ENCODE data around the gene RNASE7.
A peak's percentile ranks its signal among the peaks of the same experiment; 100 is the strongest.
"Not testable (repeated sequence)": the region's sequence is repeated elsewhere in the genome, so short reads cannot be mapped to it uniquely, and the experiment has no call there.

The RNASE7 gene

DNA sequence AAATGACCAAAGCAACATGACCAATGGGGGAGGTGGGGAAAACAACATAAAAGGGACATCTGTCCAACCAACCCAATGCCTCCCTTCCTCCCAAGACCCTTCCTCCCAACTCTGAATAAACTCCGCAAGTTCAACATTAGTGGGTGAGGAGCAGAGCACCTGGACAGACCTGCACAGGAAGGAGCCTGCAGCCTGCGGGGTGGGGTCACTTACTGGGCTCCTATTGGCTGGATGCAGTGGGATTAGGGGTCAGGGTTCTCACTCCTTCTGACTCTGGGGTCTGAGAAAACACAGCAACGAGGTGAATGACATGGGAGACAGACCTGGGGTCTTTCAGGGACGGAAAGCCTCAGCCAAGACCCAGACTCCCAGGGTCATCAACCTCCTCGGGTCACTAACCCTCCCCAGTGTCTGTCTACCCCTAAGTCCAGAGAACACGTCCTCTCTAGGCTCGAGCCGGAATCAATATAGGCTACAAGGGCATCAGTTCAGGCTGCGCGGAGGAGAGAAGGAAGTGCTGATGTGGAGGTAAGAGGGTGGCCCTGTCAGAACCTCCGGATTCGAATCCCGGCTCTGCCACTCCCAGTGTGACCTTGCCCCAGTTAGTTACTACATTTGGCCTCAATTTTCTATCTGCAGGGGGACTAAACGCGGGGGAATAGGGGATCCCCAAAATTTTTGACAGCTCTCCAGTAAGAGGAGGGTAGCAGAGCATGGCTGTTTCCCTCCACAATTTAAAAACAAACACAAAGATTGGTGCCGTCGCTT is 18.2 kb upstream of the RNASE7 start:
- DNase-seq = peak; percentile 19

DNA sequence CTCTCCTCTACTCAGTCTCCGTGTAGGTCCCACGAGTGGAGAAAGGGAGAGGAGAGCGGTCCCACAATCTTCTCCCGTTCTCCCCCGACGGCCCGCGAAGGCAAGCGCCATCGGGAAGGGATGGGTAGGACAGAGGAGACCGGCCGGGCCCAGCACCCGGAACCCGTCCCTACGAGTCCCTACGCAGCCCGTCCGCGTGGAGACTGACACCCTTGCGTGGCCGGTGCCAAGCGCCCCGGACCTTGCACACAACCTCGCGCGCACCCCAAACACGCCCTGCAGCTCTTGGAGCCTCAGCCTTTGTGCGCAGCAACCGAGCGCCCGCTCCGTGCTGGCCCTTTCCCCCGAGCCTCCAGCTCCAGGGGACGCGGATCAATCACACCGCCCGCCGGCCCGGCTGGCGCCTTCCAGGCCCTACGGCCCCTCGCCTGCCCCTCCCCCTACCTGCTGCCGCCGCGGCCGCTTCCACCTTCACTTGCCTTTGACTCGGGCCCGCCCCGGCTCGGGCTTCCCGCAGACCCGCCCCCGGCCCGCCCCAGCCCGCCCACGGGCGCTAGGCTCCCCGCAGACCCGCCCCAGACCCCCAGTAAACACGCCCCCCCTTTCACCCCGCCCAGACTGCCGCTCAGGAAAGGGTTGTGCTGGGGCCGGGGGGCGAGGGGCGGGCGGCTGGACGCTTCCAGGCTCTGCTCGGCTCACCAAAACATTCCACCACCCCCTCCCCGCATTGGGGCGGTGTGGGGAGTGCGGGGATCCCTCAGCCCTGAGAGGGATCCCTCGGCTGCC is 17.4 kb upstream of the RNASE7 start, which contains the start of gene NDRG2:
NDRG2 (minus strand) TSS at position 477 of the 786 bp plus-strand sequence. CDS start 1,746 bp downstream, outside the sequence.
- DNase-seq = peak; percentile 84

DNA sequence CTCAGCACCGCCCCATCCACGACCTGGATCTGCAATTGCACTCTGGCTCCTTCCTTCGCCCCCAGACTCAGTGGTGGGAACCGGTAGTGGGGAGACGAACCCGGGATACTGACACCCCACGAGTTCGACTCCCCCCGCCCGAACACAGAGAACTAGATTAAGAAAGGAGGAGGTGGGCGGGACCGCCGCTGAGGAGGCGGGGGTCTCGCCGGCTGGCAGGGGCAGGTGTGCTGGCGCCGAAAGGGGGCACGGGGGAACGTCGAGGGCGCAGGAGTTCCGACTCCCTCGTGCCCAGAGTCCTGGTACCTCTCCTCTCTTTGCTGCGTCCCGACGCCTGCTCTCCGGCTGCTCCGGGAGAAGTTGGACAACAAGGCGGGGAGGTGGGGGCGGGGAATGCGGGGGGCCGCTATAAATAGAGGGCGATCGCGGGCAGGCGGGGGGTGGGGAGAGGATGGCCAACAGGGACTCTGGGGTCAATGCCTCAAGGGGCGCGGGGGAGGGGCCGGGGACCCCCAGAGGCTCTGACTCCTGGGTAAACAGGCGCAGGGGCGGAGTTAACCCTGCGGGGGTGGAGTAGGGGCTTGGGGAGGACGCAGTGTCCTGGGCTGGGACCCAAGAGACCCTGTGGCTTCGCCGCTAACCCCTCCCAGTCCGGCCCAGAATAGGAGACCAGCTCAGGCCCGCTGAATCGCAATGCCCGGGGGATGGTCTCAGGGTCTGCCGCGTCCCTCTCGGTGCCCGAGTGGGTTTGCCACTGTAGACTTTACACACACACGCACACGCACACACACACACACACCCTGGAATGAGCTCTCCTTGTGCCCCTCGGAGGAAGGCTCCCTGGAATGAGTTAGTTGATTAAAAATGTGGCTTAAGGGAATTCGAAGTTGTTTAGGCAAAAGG is 16.5 kb upstream of the RNASE7 start:
- no peak for DNase-seq

DNA sequence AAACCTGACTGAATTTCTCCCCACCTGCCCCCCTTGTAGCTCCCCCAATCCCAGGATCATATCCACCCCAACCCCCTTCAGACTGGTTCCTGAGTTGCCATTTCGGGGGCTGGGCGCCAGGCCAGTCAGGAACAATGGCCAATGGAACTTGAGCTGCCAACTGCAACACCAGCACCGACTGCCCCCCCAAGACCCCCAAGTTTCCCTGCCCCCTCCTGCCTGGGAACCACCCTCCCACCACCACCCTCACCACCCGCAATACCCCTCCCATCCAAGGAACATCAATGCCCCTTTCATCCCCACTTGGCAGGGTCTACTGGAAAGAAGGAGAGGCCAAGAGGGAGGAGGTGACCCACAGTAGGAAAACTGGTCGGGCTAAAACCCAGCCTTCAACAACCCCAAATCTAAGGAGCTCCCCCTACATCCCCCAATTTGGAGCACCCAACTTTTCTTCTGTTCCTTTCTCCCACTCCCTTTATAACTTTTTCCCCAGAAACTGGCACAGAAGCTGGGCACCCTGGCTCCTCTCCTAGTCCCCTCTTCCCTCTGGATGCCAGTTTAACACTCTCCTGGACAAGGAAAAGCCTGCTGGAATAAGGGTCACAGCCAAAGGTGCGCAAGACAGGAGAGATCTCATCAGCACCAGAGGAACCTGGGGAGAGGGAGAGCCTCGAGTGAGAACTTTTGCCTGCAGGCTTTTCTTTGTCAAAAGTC is 15.7 kb upstream of the RNASE7 start:
- DNase-seq = no peak

DNA sequence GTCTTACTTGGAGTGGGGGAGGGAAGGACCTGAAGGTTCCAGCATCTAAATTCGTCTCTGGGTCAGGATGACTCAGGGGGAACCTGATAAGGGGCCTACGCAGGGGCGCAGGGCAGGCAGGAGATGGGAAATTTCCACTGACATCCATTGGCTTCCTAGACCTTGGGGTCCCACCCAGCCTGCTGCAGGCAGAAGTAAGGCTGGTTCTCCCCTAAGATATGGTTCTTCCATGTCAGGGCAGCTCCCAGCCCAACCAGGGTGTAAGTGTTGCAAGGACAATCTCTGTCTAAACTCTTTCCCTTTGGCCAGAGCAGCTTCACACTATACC is 15.2 kb upstream of the RNASE7 start:
- DNase-seq = no peak

DNA sequence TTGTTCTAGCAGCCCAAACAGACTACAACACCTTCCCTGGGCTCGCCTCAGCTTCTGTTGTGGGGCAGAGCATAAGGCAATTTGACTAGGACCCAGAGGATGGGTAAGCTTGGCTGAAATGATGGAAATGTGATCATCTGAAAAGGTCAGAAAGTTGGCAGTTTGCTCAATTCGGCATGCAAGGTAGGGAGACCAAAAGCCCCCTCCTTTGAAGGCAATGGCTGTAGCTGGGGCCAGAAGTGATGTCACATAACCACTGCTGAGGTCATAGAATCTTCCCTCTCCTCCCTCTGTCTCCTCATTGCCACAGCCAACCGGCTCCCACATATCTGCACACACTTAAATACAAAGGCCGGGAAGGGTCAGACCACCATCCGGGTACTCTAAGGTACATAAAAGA is 12.2 kb upstream of the RNASE7 start, which contains the start of gene TPPP2:
TPPP2 (plus strand) TSS at position 301 of the 400 bp plus-strand sequence. CDS start 365 bp downstream, outside the sequence.
- DNase-seq = no peak

DNA sequence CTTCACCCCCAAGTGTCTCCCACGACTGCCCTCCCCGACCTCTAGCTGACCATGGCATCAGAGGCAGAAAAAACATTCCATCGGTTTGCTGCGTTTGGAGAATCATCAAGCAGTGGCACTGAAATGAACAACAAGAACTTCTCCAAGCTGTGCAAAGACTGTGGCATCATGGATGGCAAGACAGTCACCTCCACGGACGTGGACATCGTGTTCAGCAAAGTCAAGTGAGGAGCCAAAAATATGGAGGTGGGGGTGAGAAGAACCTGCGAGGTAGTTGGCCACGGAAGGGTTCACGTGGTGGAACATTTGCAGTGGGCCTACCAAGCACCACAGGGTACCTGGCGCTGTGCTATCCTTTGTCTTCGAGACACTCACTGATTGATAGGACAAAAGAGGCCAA is 11.6 kb upstream of the RNASE7 start:
- no peak for DNase-seq

DNA sequence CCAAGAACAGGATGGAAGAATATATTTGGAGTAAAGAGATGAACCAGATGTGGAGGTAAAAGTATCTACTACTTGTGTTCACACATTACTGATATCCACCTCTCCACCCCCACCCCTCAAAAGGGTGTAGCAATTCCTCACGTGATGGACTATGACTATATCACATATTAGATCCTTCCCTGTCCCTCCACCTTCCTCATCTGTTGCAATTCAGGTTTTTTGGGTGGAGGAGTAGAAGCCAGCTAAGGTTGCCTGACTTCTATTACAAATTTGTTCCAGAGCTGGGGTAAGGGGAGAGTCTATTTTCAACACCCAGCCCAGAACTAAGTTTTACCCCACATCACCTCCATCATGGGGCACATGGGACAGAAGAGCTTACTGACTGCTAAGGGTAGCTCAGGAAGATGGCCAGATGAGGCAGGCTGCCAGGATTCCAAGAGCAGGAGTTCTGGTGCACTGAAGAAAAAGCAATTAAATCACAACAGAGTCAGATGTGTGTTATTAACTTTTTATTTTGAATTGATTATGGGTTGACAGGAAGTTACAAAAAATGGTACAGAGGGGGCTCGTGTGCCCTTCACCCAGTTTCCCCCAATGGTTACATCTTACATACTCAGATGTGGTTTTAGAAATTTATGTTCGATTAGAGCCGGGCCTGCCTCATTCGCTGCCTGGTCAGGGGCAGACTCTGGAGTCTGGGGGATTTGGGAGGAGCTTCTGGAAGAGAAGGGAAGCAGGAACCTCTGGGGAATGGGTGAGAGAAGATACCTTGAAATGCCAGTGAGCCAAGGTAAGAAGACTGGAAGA is 9.6 kb upstream of the RNASE7 start:
- no peak for DNase-seq

DNA sequence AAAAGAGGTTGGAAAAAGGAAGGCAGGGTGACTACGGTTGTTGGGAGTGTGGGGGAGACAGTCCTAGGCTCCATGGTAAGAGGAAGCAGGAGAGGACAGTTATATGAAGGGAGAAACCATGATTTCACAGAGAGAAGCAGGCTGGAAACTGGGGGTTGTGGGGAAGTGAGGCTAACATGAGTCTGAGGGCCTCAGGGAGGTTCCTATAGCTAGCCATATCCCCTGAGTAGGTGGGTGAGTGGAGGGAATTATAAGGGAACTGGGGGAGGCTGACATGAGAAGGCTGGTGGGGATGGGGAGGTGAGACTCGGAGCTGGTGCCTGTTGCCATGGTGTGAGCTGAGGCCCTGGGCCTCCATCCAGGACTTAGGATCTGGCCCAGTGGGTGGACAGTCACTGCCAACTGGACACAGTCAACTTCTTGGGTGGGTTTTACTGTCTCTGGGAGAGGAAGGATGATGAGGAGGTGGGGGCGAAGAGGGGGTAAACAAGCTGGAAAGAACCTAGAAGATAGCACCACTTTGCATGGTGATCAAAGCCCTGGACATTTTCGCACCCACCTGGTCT is 8.9 kb upstream of the RNASE7 start:
- no peak for DNase-seq

DNA sequence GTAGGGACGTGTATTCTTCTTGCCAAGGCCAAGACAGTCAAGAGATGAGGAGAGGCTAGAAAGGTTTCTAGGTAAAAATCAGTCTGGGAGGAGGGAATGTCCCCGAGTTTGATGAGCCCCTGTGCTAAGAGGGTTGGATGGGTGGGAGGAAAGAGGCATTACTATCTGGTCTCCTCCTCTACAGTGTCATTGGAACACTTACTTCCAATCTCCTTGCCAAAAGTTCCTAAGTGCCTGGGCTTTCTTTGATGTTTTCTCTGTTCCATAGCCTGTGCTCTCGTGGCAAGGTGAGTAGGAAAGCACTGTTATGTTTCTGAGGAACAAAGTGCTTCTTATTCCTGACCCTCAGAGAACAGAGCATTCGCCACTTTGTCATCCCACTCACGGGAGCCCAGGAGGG is 7.5 kb upstream of the RNASE7 start, which contains the start of gene RNASE13:
RNASE13 (minus strand) TSS at position 101 of the 400 bp plus-strand sequence. CDS start 519 bp downstream, outside the sequence.
- no peak for DNase-seq

DNA sequence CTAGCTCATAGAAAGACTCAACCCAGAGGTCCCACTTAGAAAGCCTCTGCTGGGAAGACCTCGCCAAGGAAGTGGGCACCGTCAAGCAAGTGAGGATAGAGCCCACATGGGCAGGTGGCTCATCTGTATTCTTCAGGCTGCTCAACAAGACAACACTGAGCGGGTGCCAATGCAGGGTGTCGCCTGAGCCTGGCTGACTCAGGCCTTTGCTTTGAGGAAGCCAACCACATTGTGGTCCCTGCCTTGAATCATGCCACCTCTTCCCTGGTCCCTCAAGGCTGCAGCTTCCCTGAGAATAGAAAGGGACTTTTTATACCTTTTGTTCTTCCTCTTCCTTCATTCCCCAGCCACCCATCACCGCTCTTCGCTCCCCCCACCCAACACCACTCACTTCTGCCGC is 5.4 kb upstream of the RNASE7 start:
- DNase-seq = no peak

DNA sequence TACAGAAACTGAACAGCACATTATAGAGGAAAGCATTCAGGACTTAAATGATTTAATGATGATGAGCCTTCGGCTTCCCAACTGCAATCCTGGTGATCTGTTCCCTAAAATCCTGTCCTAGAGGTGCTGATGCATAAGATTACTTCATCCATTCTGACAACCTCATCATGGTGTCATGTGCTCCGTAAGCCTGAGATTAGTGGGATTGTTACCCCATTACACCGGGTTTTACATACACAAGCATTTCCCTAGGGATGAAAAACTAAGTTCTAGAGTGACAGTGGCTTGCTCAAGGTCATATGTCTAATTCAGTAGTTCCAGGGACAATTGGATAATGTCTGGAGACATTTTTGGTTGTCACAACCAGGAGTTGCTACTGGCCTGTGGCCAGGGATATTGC is 5.0 kb upstream of the RNASE7 start:
- DNase-seq = no peak

DNA sequence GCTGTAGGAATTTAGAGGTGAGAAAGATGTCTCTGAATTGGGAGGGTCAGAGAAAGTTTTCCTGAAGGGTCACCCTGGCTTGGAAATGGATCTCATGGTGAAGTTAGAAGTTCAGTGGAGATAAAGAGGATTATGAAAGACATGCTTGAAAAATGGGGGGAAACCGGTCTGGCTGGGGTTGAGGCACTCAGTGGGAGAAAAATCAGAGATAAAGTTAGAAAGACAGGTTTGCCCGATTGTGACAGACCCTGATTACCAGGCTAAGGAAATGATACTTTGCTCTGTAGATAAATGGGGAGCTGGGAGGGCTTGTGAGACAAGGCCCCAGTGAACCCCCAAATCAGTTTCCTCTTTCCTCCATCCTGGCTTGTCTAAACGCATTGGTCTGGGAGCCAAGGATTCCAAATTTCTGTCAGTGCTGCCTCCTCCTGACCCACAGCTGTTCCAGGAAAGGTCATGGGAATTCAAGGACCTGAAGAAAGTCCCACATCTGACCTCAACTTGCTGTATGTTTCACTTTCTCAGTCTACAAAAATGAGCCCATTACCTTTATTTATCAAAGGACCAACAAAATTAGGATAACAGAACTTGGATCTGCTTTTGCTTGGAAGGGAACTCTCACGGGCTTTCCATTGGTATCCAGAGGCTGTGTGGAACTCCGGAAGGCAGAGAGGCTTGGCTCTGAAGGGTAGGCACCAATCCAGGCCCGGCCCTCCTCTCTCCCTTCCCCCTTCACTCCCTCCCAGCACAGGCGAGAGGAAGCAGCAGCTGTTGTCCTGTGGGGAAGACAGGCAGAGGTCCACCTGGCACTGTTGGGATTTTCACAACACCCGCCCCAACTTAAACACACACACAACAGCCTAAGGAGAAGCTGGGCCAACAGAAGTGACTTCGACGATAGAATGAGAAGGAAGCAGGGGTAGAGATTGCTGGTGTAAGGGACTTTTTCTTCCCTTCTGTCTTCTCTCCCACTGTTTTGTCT is 3.4 kb upstream of the RNASE7 start:
- no peak for DNase-seq

DNA sequence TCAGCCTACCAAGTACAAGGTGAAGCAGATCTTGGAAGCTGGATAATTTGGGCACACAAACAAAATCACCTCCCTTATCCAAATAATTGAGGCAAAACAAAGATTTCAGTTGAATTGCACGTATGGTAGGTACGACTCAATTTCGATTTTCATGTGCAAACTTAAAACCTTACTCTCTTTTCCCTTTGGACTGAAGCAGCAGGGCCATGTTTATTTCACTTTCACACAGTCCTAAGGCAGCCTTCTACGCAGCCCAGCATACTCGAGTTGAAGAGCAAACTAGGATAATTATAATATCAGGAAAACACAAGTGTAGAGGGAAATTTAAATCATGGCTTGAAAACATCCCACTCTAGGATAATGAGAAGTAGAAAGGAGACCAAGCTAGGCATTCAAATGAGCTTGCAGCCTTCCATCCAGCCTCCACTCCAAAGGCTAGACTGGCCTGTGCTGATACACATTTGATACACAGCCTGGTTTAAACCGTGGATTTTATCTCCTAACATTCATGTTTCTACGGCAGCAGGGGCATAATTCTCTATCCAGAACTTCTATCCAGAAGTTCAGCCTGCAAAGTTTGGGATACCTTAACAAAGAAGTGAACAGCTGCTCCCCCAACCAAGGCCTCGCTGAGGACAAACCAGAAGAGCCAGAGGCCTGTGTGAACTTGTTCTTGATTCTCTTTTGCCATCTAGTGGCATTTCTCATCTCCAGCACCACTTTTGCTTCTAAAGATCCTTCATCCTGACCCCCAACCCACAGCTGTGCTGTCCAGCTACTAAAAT is 2.4 kb upstream of the RNASE7 start:
- peak; percentile 59 for DNase-seq

DNA sequence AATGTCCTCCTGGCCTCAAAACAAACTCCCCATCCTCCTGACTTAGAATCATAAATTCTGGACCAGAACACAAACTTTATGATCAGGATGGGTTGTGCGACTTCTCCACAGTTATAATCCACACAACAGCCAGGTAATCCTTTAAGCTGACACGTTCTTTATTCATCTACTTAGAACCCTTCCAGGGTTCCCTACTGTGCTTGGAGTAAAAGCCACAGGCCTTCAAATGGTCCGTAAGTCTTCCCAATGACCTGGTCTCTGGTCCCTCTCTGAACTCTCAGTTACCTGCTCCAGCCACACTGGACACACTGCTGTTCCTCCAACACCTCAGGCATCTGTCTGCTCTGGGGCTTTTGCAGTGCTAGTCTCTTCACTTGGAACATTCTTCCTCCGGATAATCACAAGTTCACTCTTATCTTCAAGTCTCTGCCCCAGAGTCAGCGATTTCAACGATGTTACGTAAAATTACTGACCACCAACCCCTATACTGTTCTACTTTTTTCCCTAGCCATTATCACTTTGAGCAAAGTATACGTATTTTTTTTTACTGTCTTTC is 1.7 kb upstream of the RNASE7 start:
- no peak for DNase-seq

DNA sequence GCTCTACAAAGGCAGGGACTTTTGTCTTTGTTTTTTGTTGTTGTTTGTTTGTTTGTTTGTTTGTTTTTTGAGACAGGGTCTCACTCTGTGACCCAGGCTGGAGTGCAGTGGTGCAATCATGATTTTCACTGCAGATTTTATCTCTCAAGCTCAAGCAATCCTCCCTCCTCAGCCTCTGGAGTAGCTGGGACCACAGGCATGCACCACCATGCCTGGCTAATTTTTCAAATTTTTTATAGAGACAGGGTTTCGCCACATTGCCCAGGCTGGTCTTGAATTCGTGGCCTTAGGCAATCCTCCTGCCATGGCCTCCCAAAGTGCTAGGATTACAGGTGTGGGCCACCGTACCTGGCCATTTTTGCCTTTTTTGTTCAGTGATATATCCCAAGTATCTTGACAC is 1.2 kb upstream of the RNASE7 start:
- not testable (repeated sequence) for DNase-seq

DNA sequence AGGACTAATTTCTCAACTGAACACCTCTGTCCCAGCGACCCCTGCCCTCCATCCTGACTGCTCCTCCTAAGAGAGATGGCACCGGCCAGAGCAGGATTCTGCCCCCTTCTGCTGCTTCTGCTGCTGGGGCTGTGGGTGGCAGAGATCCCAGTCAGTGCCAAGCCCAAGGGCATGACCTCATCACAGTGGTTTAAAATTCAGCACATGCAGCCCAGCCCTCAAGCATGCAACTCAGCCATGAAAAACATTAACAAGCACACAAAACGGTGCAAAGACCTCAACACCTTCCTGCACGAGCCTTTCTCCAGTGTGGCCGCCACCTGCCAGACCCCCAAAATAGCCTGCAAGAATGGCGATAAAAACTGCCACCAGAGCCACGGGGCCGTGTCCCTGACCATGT is 756 bp downstream of the RNASE7 start:
- DNase-seq = no peak

DNA sequence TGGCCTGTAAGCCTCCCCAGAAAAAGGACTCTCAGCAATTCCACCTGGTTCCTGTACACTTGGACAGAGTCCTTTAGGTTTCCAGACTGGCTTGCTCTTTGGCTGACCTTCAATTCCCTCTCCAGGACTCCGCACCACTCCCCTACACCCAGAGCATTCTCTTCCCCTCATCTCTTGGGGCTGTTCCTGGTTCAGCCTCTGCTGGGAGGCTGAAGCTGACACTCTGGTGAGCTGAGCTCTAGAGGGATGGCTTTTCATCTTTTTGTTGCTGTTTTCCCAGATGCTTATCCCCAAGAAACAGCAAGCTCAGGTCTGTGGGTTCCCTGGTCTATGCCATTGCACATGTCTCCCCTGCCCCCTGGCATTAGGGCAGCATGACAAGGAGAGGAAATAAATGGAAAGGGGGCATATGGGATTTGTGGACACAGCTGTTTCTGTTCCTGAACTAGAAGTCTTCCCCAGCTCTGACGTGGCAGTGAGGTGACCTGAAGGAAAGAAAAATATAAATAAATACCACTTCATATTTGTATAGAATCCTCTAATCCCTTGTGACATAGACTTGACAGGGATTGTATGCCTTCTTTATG is 1.3 kb downstream of the RNASE7 start:
- DNase-seq = no peak
